IPS-NIHi7 (cell line): Measurements from ENCODE around the gene EIF3L.
"Not testable (repeated sequence)": the region's sequence is repeated elsewhere in the genome, so short reads cannot be mapped to it uniquely, and the experiment has no call there.

Source experiments
- DNase-seq: peaks from one replicate; pipeline ENCODE4 v3.0.0; 2012; ENCODE audit warnings: mixed read lengths; ENCODE audit errors: extremely low spot score

EIF3L gene

GRCh38 chr22:37849089-37849751 is at the start of gene EIF3L:
Gene EIF3L (plus strand): TSS chr22:37849419. CDS start chr22:37849450, 31 bp downstream.
- peak; percentile 94 for DNase-seq

- DNase-seq, result not testable (repeated sequence)
Observed at GRCh38 chr22:37799979-37800378, 49.2 kb upstream of the EIF3L start.

- DNase-seq, result no peak
Observed at GRCh38 chr22:37801946-37802309, 47.3 kb upstream of the EIF3L start.

- DNase-seq, result peak; percentile 81
Observed at GRCh38 chr22:37802310-37803194, 46.7 kb upstream of the EIF3L start.

GRCh38 chr22:37803195-37803638 is 46.0 kb upstream of the EIF3L start:
- DNase-seq, result no peak

GRCh38 chr22:37803639-37804351 is 45.4 kb upstream of the EIF3L start:
- DNase-seq, result no peak

GRCh38 chr22:37804352-37804880 is 44.8 kb upstream of the EIF3L start:
- DNase-seq, result no peak

- DNase-seq, result peak; percentile 72
Observed at GRCh38 chr22:37804881-37805809, 44.1 kb upstream of the EIF3L start.

GRCh38 chr22:37805810-37806277 is 43.4 kb upstream of the EIF3L start:
- no peak for DNase-seq

- no peak for DNase-seq
Observed at GRCh38 chr22:37806409-37807333, 42.5 kb upstream of the EIF3L start.

- DNase-seq, result peak; percentile 99
Observed at GRCh38 chr22:37807410-37808293, 41.6 kb upstream of the EIF3L start, which contains the start of gene GCAT. Gene GCAT (plus strand): TSS chr22:37807934. CDS start chr22:37807968, 34 bp downstream.

GRCh38 chr22:37808294-37808657 is 40.9 kb upstream of the EIF3L start:
- DNase-seq, result no peak

GRCh38 chr22:37809672-37810333 is 39.4 kb upstream of the EIF3L start:
- no peak for DNase-seq

- no peak for DNase-seq
Observed at GRCh38 chr22:37811867-37812266, 37.4 kb upstream of the EIF3L start.

GRCh38 chr22:37812869-37813678 is 36.1 kb upstream of the EIF3L start:
- DNase-seq, result no peak

GRCh38 chr22:37815593-37815992 is 33.6 kb upstream of the EIF3L start:
- DNase-seq, result no peak

GRCh38 chr22:37816543-37817180 is 32.6 kb upstream of the EIF3L start:
- no peak for DNase-seq
